SU-DHL-6 (cell line): ENCODE data around the gene RNF181.

Source experiments
- EZH2phosphoT487 ChIP-seq: fragments of 200-600 bp; sonication (generic), shearing (Covaris generic); conservative IDR thresholded peaks from 2 replicates; pipeline ENCODE4 v1.6.1; 2018; ENCODE audit warnings: mild to moderate bottlenecking, antibody characterized with exemption, low read length, moderate library complexity, mixed read lengths
- TF ChIP-seq, protein P1 (sequence below): fragments of 200-600 bp; sonication (generic); IDR thresholded peaks from one replicate; pipeline ENCODE4 v1.5.1; 2017; ENCODE audit warnings: antibody characterized with exemption, mild to moderate bottlenecking, low read length, moderate library complexity; ENCODE audit not compliant: insufficient read depth, poor library complexity, severe bottlenecking

DNA sequence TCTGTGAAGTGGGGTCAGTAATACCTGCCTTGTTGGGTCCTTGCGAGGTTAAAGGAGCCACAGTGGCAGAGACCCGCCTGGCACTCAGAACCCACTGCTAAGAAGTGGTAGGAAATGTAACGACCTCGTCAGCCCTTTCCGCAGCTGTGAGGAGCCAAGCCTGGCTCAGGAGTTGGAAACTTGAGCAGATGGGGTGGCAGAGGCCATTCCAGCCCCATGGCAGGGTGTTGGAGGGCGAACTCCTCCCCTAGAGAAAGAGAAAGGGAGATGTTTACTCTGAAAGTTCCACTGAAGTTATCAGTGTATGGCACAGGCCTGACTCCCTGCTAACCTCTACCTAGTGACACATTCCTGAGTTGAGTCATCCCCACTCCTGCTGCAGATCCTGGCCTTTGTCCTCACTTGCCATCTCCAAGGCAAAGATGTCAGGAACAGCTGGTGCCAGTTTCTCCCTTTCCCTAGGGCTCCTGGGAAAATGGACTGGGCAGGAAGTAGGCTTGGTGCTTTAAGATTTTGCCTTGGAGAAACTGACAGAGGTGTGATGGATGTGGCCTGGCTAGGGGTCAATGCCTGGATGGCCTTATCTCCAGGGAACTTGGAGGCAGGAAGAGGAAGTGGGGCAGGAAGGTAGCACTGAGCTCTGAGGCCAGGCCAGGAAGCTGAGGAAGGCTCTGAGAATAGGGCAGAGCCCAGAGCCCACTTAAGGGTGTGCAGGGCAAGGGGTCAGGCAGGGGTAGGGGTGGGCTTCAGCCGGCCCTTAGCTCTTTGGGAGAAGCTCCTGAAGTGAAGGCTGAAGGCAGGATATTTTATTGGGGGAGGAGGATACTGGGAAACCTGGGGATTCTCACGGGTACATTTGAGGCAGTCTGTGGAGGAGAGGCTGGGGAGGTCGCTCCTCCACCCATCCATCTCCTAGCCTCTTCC is 10.4 kb upstream of the RNF181 start:
- TF ChIP-seq, protein P1, sequence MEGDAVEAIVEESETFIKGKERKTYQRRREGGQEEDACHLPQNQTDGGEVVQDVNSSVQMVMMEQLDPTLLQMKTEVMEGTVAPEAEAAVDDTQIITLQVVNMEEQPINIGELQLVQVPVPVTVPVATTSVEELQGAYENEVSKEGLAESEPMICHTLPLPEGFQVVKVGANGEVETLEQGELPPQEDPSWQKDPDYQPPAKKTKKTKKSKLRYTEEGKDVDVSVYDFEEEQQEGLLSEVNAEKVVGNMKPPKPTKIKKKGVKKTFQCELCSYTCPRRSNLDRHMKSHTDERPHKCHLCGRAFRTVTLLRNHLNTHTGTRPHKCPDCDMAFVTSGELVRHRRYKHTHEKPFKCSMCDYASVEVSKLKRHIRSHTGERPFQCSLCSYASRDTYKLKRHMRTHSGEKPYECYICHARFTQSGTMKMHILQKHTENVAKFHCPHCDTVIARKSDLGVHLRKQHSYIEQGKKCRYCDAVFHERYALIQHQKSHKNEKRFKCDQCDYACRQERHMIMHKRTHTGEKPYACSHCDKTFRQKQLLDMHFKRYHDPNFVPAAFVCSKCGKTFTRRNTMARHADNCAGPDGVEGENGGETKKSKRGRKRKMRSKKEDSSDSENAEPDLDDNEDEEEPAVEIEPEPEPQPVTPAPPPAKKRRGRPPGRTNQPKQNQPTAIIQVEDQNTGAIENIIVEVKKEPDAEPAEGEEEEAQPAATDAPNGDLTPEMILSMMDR, result no peak
- no peak for TF ChIP-seq EZH2phosphoT487
